Measurements from ENCODE around the gene SORCS2. TPM values are rescaled to one million over a fixed set of nuclear protein-coding genes. Genes with fewer than 3 reads are reported as not detected.

Gene SORCS2
- total RNA-seq, 2 experiments from 2014 or later: 0.03 TPM; not detected in 1

GRCh38 chr4:7427361-7427760 is 235.0 kb downstream of the SORCS2 start:
- no peak for DNase-seq (ENCODE audit: low spot score)
- no TSS peak for BruUV-seq (replicated peaks)
- ChIA-PET CTCF (ENCODE audit: unreplicated experiment) (no interaction called here), POLR2A (no interaction called here)
- H3K9me2 ChIP-seq (ENCODE audit: insufficient read depth, low read length): no peaks in the 10 kb centered on the region
- TF ChIP-seq EZH2phosphoT487 (IDR thresholded peaks at IDR 0.05; ENCODE audit: borderline replicate concordance, low read depth, low read length) (no peak), CTCF (conservative IDR thresholded peaks at IDR 0.05; ENCODE audit: low read length) (no peak)
- H3K4me1 ChIP-seq (ENCODE audit: insufficient read depth, low read length, poor library complexity, severe bottlenecking): no peaks in the 10 kb centered on the region
- no peak overlapping the region for H2AFZ ChIP-seq (ENCODE audit: low read length)
- no peaks in the 10 kb centered on the region for H3K79me2 ChIP-seq (ENCODE audit: insufficient read depth, low read depth, low read length)
- H3K9me3 ChIP-seq (ENCODE audit: low read length): no peaks in the 10 kb centered on the region
- H3K4me2 ChIP-seq (ENCODE audit: low read length): no peak overlapping the region
- no peaks in the 10 kb centered on the region for H3K36me3 ChIP-seq (ENCODE audit: insufficient read depth, low read length)
- no peaks in the 10 kb centered on the region for H4K20me1 ChIP-seq (ENCODE audit: insufficient read depth, low read length)
- intact Hi-C loops (cut with micrococcal nuclease; ENCODE audit: unreplicated experiment): no loop called here
- no peak overlapping the region for H3K27ac ChIP-seq (ENCODE audit: low read depth, low read length, poor library complexity, severe bottlenecking)
- no peak overlapping the region for H3K4me3 ChIP-seq (ENCODE audit: low read depth, low read length, poor library complexity, severe bottlenecking)

- Histone ChIP-seq H2AFZ (ENCODE audit: low read length) (no peak overlapping the region), H3K27ac (ENCODE audit: low read depth, low read length, poor library complexity, severe bottlenecking) (no peak overlapping the region), H4K20me1 (ENCODE audit: insufficient read depth, low read length) (no peaks in the 10 kb centered on the region), H3K4me3 (ENCODE audit: low read depth, low read length, poor library complexity, severe bottlenecking) (no peak overlapping the region), H3K4me2 (ENCODE audit: low read length) (no peak overlapping the region), H3K9me2 (ENCODE audit: insufficient read depth, low read length) (no peaks in the 10 kb centered on the region), H3K79me2 (ENCODE audit: insufficient read depth, low read depth, low read length) (no peaks in the 10 kb centered on the region), H3K9me3 (ENCODE audit: low read length) (no peaks in the 10 kb centered on the region), H3K4me1 (ENCODE audit: insufficient read depth, low read length, poor library complexity, severe bottlenecking) (no peaks in the 10 kb centered on the region), H3K36me3 (ENCODE audit: insufficient read depth, low read length) (no peaks in the 10 kb centered on the region)
- TF ChIP-seq CTCF (conservative IDR thresholded peaks at IDR 0.05; ENCODE audit: low read length): no peak
- TF ChIP-seq EZH2phosphoT487 (IDR thresholded peaks at IDR 0.05; ENCODE audit: borderline replicate concordance, low read depth, low read length): no peak
- intact Hi-C loops (cut with micrococcal nuclease; ENCODE audit: unreplicated experiment): no loop called here
- no peak for DNase-seq (ENCODE audit: low spot score)
- POLR2A ChIA-PET: no interaction called here
- no TSS peak for BruUV-seq (replicated peaks)
- CTCF ChIA-PET (ENCODE audit: unreplicated experiment): no interaction called here
Observed at GRCh38 chr4:7427831-7428260, 235.5 kb downstream of the SORCS2 start.

GRCh38 chr4:7428261-7429068 is 236.1 kb downstream of the SORCS2 start:
- Histone ChIP-seq H3K4me3 (ENCODE audit: low read depth, low read length, poor library complexity, severe bottlenecking) (no peak overlapping the region), H3K4me1 (ENCODE audit: insufficient read depth, low read length, poor library complexity, severe bottlenecking) (no peaks in the 10 kb centered on the region), H2AFZ (ENCODE audit: low read length) (no peak overlapping the region), H3K79me2 (ENCODE audit: insufficient read depth, low read depth, low read length) (no peaks in the 10 kb centered on the region), H3K4me2 (ENCODE audit: low read length) (no peak overlapping the region), H3K27ac (ENCODE audit: low read depth, low read length, poor library complexity, severe bottlenecking) (no peak overlapping the region), H3K9me2 (ENCODE audit: insufficient read depth, low read length) (no peaks in the 10 kb centered on the region), H3K36me3 (ENCODE audit: insufficient read depth, low read length) (no peaks in the 10 kb centered on the region), H3K9me3 (ENCODE audit: low read length) (no peaks in the 10 kb centered on the region), H4K20me1 (ENCODE audit: insufficient read depth, low read length) (no peaks in the 10 kb centered on the region)
- DNase-seq (ENCODE audit: low spot score): no peak
- TF ChIP-seq EZH2phosphoT487 (IDR thresholded peaks at IDR 0.05; ENCODE audit: borderline replicate concordance, low read depth, low read length) (no peak), CTCF (conservative IDR thresholded peaks at IDR 0.05; ENCODE audit: low read length) (no peak)
- POLR2A ChIA-PET: no interaction called here
- BruUV-seq (replicated peaks): no TSS peak
- CTCF ChIA-PET (ENCODE audit: unreplicated experiment): no interaction called here
- intact Hi-C loops (cut with micrococcal nuclease; ENCODE audit: unreplicated experiment): no loop called here

Data from OCI-LY7 (cell line).